Endothelial cell of hepatic sinusoid (primary cell): ENCODE measurements around the gene POLD2.

ENCODE experiments used
- in situ Hi-C: cut with HindIII; loops from 2 replicates; pipeline ENCODE4 v1.10.0; 2017; ENCODE audit warnings: low sequenced_read_pairs

The POLD2 gene

GRCh38 chr7:44153948-44154335 lies 30.6 kb upstream of the POLD2 start:
- in situ Hi-C loops = no loop called here

- in situ Hi-C loops = no loop called here
Measured at GRCh38 chr7:44152971-44153947, 29.9 kb upstream of the POLD2 start.

- in situ Hi-C loops = no loop called here
Measured at GRCh38 chr7:44151956-44152355, 28.6 kb upstream of the POLD2 start.

GRCh38 chr7:44150966-44151941 lies 27.9 kb upstream of the POLD2 start:
- in situ Hi-C loops = no loop called here

GRCh38 chr7:44150466-44150832 lies 27.1 kb upstream of the POLD2 start:
- in situ Hi-C loops = no loop called here

- in situ Hi-C loops = no loop called here
Measured at GRCh38 chr7:44149571-44150465, 26.5 kb upstream of the POLD2 start.

- in situ Hi-C loops = no loop called here
Measured at GRCh38 chr7:44148961-44149536, 25.7 kb upstream of the POLD2 start.

- in situ Hi-C loops = no loop called here
Measured at GRCh38 chr7:44148166-44148565, 24.8 kb upstream of the POLD2 start.

- in situ Hi-C loops = no loop called here
Measured at GRCh38 chr7:44147026-44147991, 24.0 kb upstream of the POLD2 start.

- in situ Hi-C loops = no loop called here
Measured at GRCh38 chr7:44145969-44146911, 22.9 kb upstream of the POLD2 start.

GRCh38 chr7:44145479-44145968 lies 22.2 kb upstream of the POLD2 start:
- in situ Hi-C loops = no loop called here

- in situ Hi-C loops = no loop called here
Measured at GRCh38 chr7:44144968-44145478, 21.7 kb upstream of the POLD2 start.

- in situ Hi-C loops = no loop called here
Measured at GRCh38 chr7:44144426-44144967, 21.1 kb upstream of the POLD2 start.

GRCh38 chr7:44143646-44144250 lies 20.4 kb upstream of the POLD2 start:
- in situ Hi-C loops = no loop called here

- in situ Hi-C loops = no loop called here
Measured at GRCh38 chr7:44142028-44142427, 18.7 kb upstream of the POLD2 start.

GRCh38 chr7:44141221-44141850 lies 18.0 kb upstream of the POLD2 start, which contains the start of gene MYL7:
MYL7 (minus strand) TSS chr7:44141332; CDS start chr7:44141305, 27 bp downstream.
- in situ Hi-C loops = no loop called here
